ENCODE measurements around the gene PIAS2. TPM values are rescaled to one million over a fixed set of nuclear protein-coding genes. Genes with fewer than 3 reads are reported as not detected.

PIAS2 gene
- total and polyA plus RNA-seq, 7 donors = 5.5 to 66.7 (median 44.8) TPM

GRCh38 chr18:46859855-46860254 lies 57.5 kb downstream of the PIAS2 start:
- intact Hi-C loops (cut with DNase I) = no loop called here

GRCh38 chr18:46858290-46858689 lies 59.0 kb downstream of the PIAS2 start:
- no peaks in the 10 kb centered on the region for H3K9me3 ChIP-seq

More at GRCh38 chr18:46859855-46860254, 57.5 kb downstream of the PIAS2 start:
- WGBS, 3 donors = 55 to 70% (median 61%) methylated on average over 2 of the region's 2 CpGs
- no peaks in the 10 kb centered on the region for H3K27me3 ChIP-seq (ENCODE audit: insufficient read depth in 3 of 3, low read length in 2 of 3)
- H3K4me3 ChIP-seq = no peak overlapping the region
- H3K27ac ChIP-seq = no peak overlapping the region
- no peak for DNase-seq
- H3K9me3 ChIP-seq = no peaks in the 10 kb centered on the region
- TF ChIP-seq CTCF (IDR thresholded peaks at IDR 0.05) = no peak
- peaks cover 0 to 13% of the 10 kb centered on the region in 2 donors for H3K36me3 ChIP-seq (ENCODE audit: insufficient read depth in 1 of 2, low read depth in 1 of 2)
- H3K4me1 ChIP-seq = no peaks in the 10 kb centered on the region
- no peak for ATAC-seq

GRCh38 chr18:46856973-46857372 lies 60.3 kb downstream of the PIAS2 start:
- intact Hi-C loops (cut with DNase I) = no loop called here
- Histone ChIP-seq H3K4me1 (no peaks in the 10 kb centered on the region), H3K27me3 (ENCODE audit: insufficient read depth in 3 of 3, low read length in 2 of 3) (no peaks in the 10 kb centered on the region), H3K36me3 (ENCODE audit: insufficient read depth in 1 of 2, low read depth in 1 of 2) (peaks cover 0 to 29% of the 10 kb centered on the region in 2 donors), H3K9me3 (no peaks in the 10 kb centered on the region), H3K4me3 (no peak overlapping the region), H3K27ac (no peak overlapping the region)
- DNase-seq (no peak), ATAC-seq (peak; percentile 75 to 89 (median 80))
- peak; percentile 19 for TF ChIP-seq CTCF (IDR thresholded peaks at IDR 0.05)

More at GRCh38 chr18:46858290-46858689, 59.0 kb downstream of the PIAS2 start:
- TF ChIP-seq CTCF (IDR thresholded peaks at IDR 0.05) = no peak
- 95 to 99% (median 99%) methylated on average over 4 of the region's 4 CpGs for WGBS, 3 donors
- intact Hi-C loops (cut with DNase I) = no loop called here
- Histone ChIP-seq H3K4me1 (no peaks in the 10 kb centered on the region), H3K36me3 (ENCODE audit: insufficient read depth in 1 of 2, low read depth in 1 of 2) (peaks cover 0 to 26% of the 10 kb centered on the region in 2 donors), H3K27me3 (ENCODE audit: insufficient read depth in 3 of 3, low read length in 2 of 3) (no peaks in the 10 kb centered on the region), H3K4me3 (no peak overlapping the region), H3K27ac (no peak overlapping the region)
- no peak for ATAC-seq
- DNase-seq = no peak

- no peak for DNase-seq
- Histone ChIP-seq H3K27me3 (ENCODE audit: insufficient read depth in 3 of 3, low read length in 2 of 3) (no peaks in the 10 kb centered on the region), H3K9me3 (no peaks in the 10 kb centered on the region), H3K27ac (no peak overlapping the region), H3K36me3 (ENCODE audit: insufficient read depth in 1 of 2, low read depth in 1 of 2) (peaks cover 0 to 15% of the 10 kb centered on the region in 2 donors), H3K4me1 (peaks cover 10% of the 10 kb centered on the region), H3K4me3 (no peak overlapping the region)
- no peak for TF ChIP-seq CTCF (IDR thresholded peaks at IDR 0.05)
- peak in 1 of 4 donors; percentile 64 for ATAC-seq
- intact Hi-C loops (cut with DNase I) = no loop called here
Observed at GRCh38 chr18:46849007-46849406, 68.3 kb downstream of the PIAS2 start.

- no peak for TF ChIP-seq CTCF (IDR thresholded peaks at IDR 0.05)
- intact Hi-C loops (cut with DNase I) = no loop called here
Observed at GRCh38 chr18:46843372-46843771, 73.9 kb downstream of the PIAS2 start.

More at GRCh38 chr18:46843372-46843771, 73.9 kb downstream of the PIAS2 start:
- Histone ChIP-seq H3K9me3 (no peaks in the 10 kb centered on the region), H3K36me3 (ENCODE audit: insufficient read depth in 1 of 2, low read depth in 1 of 2) (peaks cover 0 to 16% of the 10 kb centered on the region in 2 donors), H3K27ac (no peak overlapping the region), H3K27me3 (ENCODE audit: insufficient read depth in 3 of 3, low read length in 2 of 3) (no peaks in the 10 kb centered on the region), H3K4me1 (peaks cover 10% of the 10 kb centered on the region), H3K4me3 (no peak overlapping the region)
- ATAC-seq = no peak
- no peak for DNase-seq
- WGBS, 3 donors = 99 to 100% (median 100%) methylated on average over 1 of the region's 1 CpG
